Neural cell (in vitro differentiated cells): Measurements from ENCODE around the gene SALL2. TPM values are rescaled to one million over a fixed set of nuclear protein-coding genes. Genes with fewer than 3 reads are reported as not detected.

ENCODE experiments used
- H2AFZ ChIP-seq: fragments of 200-600, 300-800 bp; sonication (generic), shearing (Covaris generic); 2 replicates; pipeline ENCODE4 v1.6.0; 2014; ENCODE audit warnings: low read depth, mild to moderate bottlenecking, antibody characterized with exemption, low read length, moderate library complexity
- H3F3A ChIP-seq: fragments of 200-600 bp; shearing (Covaris generic); 2 replicates; pipeline ENCODE4 v1.6.1; 2016; ENCODE audit warnings: mild to moderate bottlenecking, moderate library complexity, mixed read lengths, antibody characterized with exemption, low read length; ENCODE audit not compliant: insufficient read depth, poor library complexity, severe bottlenecking
- H3K27ac ChIP-seq: fragments of 200-600, 300-800 bp; sonication (generic), shearing (Covaris generic); 2 replicates; pipeline ENCODE4 v1.5.1; 2014; ENCODE audit warnings: mild to moderate bottlenecking, low read length, moderate library complexity
- H3K27me3 ChIP-seq: fragments of 300-800, 200-600 bp; sonication (generic), shearing (Covaris generic); 2 replicates; pipeline ENCODE4 v1.6.0; 2014; ENCODE audit warnings: mild to moderate bottlenecking, low read depth, low read length, moderate library complexity; ENCODE audit not compliant: insufficient read depth
- H3K36me3 ChIP-seq: fragments of 300-800, 200-600 bp; sonication (generic), shearing (Covaris generic); 2 replicates; pipeline ENCODE4 v1.5.1; 2014; ENCODE audit warnings: mild to moderate bottlenecking, antibody characterized with exemption, low read length, moderate library complexity; ENCODE audit not compliant: insufficient read depth
- H3K4me2 ChIP-seq: fragments of 300-800, 200-600 bp; sonication (generic), shearing (Covaris generic); 2 replicates; pipeline ENCODE4 v1.6.0; 2014; ENCODE audit warnings: mild to moderate bottlenecking, low read length
- H3K4me3 ChIP-seq: fragments of 300-800, 200-600 bp; sonication (generic), shearing (Covaris generic); 2 replicates; pipeline ENCODE4 v1.5.1; 2014; ENCODE audit warnings: mild to moderate bottlenecking, low read length, moderate library complexity
- H3K79me2 ChIP-seq: fragments of 200-600 bp; shearing (Covaris generic); replicated peaks from 2 replicates; pipeline ENCODE4 v1.6.0; 2014; ENCODE audit warnings: mild to moderate bottlenecking, low read length, moderate library complexity; ENCODE audit not compliant: insufficient read depth
- H3K9ac ChIP-seq: fragments of 300-800, 200-600 bp; sonication (generic), shearing (Covaris generic); 2 replicates; pipeline ENCODE4 v1.6.1; 2016; ENCODE audit warnings: mild to moderate bottlenecking, low read length, mixed read lengths
- H3K9me2 ChIP-seq: fragments of 200-600 bp; shearing (Covaris generic); 2 replicates; pipeline ENCODE4 v1.6.1; 2016; ENCODE audit warnings: mild to moderate bottlenecking, low read length, mixed read lengths; ENCODE audit not compliant: insufficient read depth
- H3K9me3 ChIP-seq: fragments of 200-600, 300-800 bp; sonication (generic), shearing (Covaris generic); 2 replicates; pipeline ENCODE4 v1.6.1; 2016; ENCODE audit warnings: mild to moderate bottlenecking, mixed run types, low read length, moderate library complexity, mixed read lengths
- H4K20me1 ChIP-seq: fragments of 200-600 bp; shearing (Covaris generic); 2 replicates; pipeline ENCODE4 v1.6.1; 2016; ENCODE audit warnings: mild to moderate bottlenecking, mixed run types; ENCODE audit not compliant: insufficient read depth
- CTCF ChIP-seq: fragments of 450-650 bp; IDR thresholded peaks from 2 replicates; pipeline ENCODE4 v1.5.1; 2014; ENCODE audit warnings: antibody characterized with exemption, mild to moderate bottlenecking, moderate library complexity; ENCODE audit not compliant: poor library complexity, severe bottlenecking
- EZH2 ChIP-seq: fragments of 200-600, 300-800 bp; shearing (Covaris generic), sonication (generic); IDR thresholded peaks from 2 replicates; pipeline ENCODE4 v1.6.1; 2014; ENCODE audit warnings: antibody characterized with exemption, low read length, borderline replicate concordance, mild to moderate bottlenecking; ENCODE audit not compliant: insufficient read depth, poor library complexity, severe bottlenecking
- POLR2AphosphoS5 ChIP-seq: IDR thresholded peaks from 2 replicates; pipeline ENCODE4 v1.6.1; 2012
- RAD21 ChIP-seq: fragments of 450-650 bp; conservative IDR thresholded peaks from 2 replicates; pipeline ENCODE4 v1.6.1; 2014; ENCODE audit warnings: antibody characterized with exemption, mild to moderate bottlenecking, moderate library complexity
- REST ChIP-seq: IDR thresholded peaks from 2 replicates; pipeline ENCODE4 v1.6.1; 2012; ENCODE audit warnings: borderline replicate concordance
- SMC3 ChIP-seq: fragments of 450-650 bp; conservative IDR thresholded peaks from 2 replicates; pipeline ENCODE4 v1.6.1; 2014; ENCODE audit warnings: antibody characterized with exemption, mild to moderate bottlenecking, moderate library complexity; ENCODE audit not compliant: poor library complexity
- TAF1 ChIP-seq: IDR thresholded peaks from 2 replicates; pipeline ENCODE4 v1.6.1; 2012; ENCODE audit warnings: low read depth
- polyA plus RNA-seq: library from polyadenylated mRNA; depleted of rRNA; stranded (reverse); fragments of >200 nt; gene quantifications from 2 replicates; pipeline ENCODE4 v1.2.3, GENCODE V29; 2014

SALL2 gene
- polyA plus RNA-seq, 1 donor from 2014 or later, result 23.6 TPM

- H3K36me3 ChIP-seq, result peaks cover 13% of the 10 kb centered on the region
- no peaks in the 10 kb centered on the region for H3K9me3 ChIP-seq
- no peaks in the 10 kb centered on the region for H3F3A ChIP-seq
- TF ChIP-seq EZH2 (no peak), CTCF (no peak), RAD21 (no peak), REST (no peak), TAF1 (no peak), POLR2AphosphoS5 (no peak), SMC3 (no peak)
- H3K27me3 ChIP-seq, result no peaks in the 10 kb centered on the region
- no peaks in the 10 kb centered on the region for H3K79me2 ChIP-seq
- H4K20me1 ChIP-seq, result no peaks in the 10 kb centered on the region
- no peak overlapping the region for H3K4me2 ChIP-seq
- H3K27ac ChIP-seq, result no peak overlapping the region
- H3K9me2 ChIP-seq, result no peaks in the 10 kb centered on the region
- H2AFZ ChIP-seq, result no peak overlapping the region
- H3K9ac ChIP-seq, result no peak overlapping the region
- H3K4me3 ChIP-seq, result no peak overlapping the region
Observed at GRCh38 chr14:21496453-21496852, 29.7 kb downstream of the SALL2 start.

- Histone ChIP-seq H3K27ac (no peak overlapping the region), H2AFZ (no peak overlapping the region), H3F3A (no peaks in the 10 kb centered on the region), H3K79me2 (no peaks in the 10 kb centered on the region), H3K9me2 (no peaks in the 10 kb centered on the region), H3K27me3 (no peaks in the 10 kb centered on the region), H3K9ac (no peak overlapping the region), H3K4me2 (no peak overlapping the region), H4K20me1 (no peaks in the 10 kb centered on the region), H3K9me3 (no peaks in the 10 kb centered on the region), H3K36me3 (peaks cover 13% of the 10 kb centered on the region), H3K4me3 (no peak overlapping the region)
- TF ChIP-seq CTCF, result no peak
- no peak for TF ChIP-seq SMC3
- TF ChIP-seq REST, result no peak
Observed at GRCh38 chr14:21494902-21495762, 31.0 kb downstream of the SALL2 start.
